ENCODE data around the gene MLC1. TPM values are rescaled to one million over a fixed set of nuclear protein-coding genes. Genes with fewer than 3 reads are reported as not detected.

The MLC1 gene
- total and polyA plus RNA-seq, 8 donors, result 0.39 to 3.0 (median 2.1) TPM

DNA sequence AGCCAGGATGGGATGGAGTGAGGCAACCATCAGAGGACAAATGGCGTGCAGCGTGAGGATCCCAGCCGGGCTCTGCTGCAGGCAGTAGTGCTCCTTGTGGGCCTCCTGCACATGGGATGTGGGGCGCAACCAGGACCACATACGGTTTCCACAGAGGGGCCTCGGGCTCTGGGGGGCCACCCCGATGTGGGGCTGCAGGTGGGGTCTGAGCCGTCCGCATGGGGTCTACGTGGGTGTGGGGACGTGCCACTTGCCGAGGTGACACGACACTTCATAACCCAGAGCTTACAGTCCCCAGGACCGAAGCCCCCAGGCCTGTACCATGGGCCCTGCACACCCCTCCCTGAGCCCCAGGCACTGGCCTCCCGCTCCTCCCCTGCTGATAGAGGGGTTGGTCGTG, 37.9 kb downstream of the MLC1 start:
- no peak for TF ChIP-seq CTCF (IDR thresholded peaks at IDR 0.05)
- intact Hi-C loops (cut with DNase I), result no loop called here
- no peaks in the 10 kb centered on the region for H3K4me1 ChIP-seq

DNA sequence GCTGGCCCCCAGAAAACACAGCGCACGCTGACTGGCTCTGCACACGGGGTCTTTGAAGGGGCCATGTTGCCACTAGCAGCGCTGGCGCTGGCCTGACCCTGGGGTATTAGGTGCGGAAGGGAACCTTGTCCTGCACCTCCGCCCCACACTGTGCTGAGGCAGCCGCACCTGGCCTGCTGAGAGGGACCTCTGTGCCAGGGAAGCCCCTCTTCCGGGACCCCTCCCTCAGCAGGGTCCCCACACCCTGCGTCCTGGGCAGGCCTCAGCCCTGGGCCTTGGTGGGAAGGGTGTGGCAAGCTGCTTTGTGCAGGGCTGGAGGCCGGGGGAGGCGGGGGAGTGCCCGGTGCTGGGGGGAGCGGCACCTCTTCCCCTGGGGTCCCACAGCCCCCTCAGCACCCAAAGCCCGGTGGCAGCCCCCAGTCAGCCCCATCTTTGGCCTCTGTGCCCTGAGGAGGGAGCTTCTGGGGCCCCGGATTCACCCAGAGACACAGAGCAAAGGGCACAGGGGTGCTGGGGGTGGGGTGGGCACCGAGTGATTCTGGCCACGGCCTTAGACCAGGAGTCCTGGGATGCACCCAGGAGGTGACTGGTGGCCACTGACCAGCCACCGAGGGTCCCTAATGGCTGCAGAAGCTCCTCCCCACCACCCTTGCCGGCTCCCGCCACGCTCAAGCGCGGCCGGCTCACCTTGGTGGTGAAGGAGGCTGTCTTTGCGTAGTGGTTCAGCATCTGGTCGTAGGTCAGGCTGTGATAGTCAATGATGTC, 38.6 kb downstream of the MLC1 start:
- H3K4me1 ChIP-seq, result no peaks in the 10 kb centered on the region
- ATAC-seq, result no peak
- H3K36me3 ChIP-seq, result no peaks in the 10 kb centered on the region
- DNase-seq, result peak in 1 of 4 donors; percentile 76
- H3K27ac ChIP-seq, result no peak overlapping the region
- peaks cover 0 to 59% of the 10 kb centered on the region in 2 donors for H3K27me3 ChIP-seq
- TF ChIP-seq CTCF (IDR thresholded peaks at IDR 0.05), result no peak
- intact Hi-C loops (cut with DNase I), result no loop called here
- H3K9me3 ChIP-seq, result no peaks in the 10 kb centered on the region
- H3K4me3 ChIP-seq, result no peak overlapping the region

More for the DNA sequence above, 37.9 kb downstream of the MLC1 start:
- no peak overlapping the region for H3K4me3 ChIP-seq
- peak in 1 of 4 donors; percentile 47 for DNase-seq
- H3K27ac ChIP-seq, result no peak overlapping the region
- no peak for ATAC-seq
- H3K27me3 ChIP-seq, result peaks cover 0 to 53% of the 10 kb centered on the region in 2 donors
- H3K36me3 ChIP-seq, result no peaks in the 10 kb centered on the region
- H3K9me3 ChIP-seq, result no peaks in the 10 kb centered on the region

GRCh38 chr22:50046019-50046415, 39.2 kb downstream of the MLC1 start:
- no peaks in the 10 kb centered on the region for H3K36me3 ChIP-seq
- no peaks in the 10 kb centered on the region for H3K9me3 ChIP-seq
- H3K4me1 ChIP-seq, result no peaks in the 10 kb centered on the region
- intact Hi-C loops (cut with DNase I), result no loop called here
- TF ChIP-seq CTCF (IDR thresholded peaks at IDR 0.05), result no peak
- ATAC-seq, result no peak
- no peak overlapping the region for H3K4me3 ChIP-seq
- H3K27ac ChIP-seq, result no peak overlapping the region
- peak in 1 of 4 donors; percentile 53 for DNase-seq
- H3K27me3 ChIP-seq, result peaks cover 0 to 61% of the 10 kb centered on the region in 2 donors

DNA sequence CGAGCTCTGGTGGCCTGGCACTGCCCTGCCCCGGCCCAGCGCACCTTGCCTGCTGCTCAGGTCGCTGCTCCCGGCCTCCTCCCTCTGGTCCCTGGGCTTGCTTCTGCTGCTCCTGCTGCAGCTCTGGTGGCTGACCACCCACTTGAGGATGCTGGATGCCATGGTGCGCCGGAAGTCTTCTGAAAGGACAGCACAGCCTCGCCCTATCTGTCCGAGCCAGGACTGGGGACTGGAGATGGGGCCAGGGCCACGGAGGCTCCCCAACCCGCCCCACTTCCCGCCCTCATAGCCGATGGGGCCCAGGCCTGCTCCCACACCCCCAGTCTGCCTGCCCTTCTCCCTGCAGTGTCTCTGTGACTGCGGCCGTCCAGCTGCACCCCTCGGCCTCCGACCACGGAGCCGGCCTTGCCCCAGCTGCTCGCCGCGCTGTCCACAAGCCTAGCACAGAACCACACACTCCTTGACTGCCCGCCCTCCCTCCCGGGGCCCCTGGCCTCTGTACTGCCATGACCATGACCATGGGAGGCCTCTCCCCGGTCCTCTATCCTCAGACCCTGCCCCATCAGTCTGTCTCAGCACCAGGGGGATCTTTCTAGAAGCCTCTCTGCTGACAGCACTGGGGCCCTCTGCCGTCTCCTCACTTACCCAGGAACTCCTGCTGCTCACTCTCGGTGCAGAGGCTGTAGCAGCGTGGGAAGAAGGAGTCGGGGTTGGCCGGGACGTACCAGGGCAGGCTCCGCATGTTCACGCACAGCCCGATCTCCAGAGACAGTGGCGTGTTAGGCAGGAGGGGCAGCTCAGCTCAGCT, 39.8 kb downstream of the MLC1 start:
- H3K27ac ChIP-seq, result no peak overlapping the region
- no peak for ATAC-seq

More for the DNA sequence above, 39.8 kb downstream of the MLC1 start:
- TF ChIP-seq CTCF (IDR thresholded peaks at IDR 0.05), result no peak
- Histone ChIP-seq H3K4me1 (no peaks in the 10 kb centered on the region), H3K9me3 (no peaks in the 10 kb centered on the region), H3K4me3 (no peak overlapping the region), H3K36me3 (no peaks in the 10 kb centered on the region), H3K27me3 (peaks cover 0 to 61% of the 10 kb centered on the region in 2 donors)
- DNase-seq, result peak in 1 of 4 donors; percentile 69
- intact Hi-C loops (cut with DNase I), result no loop called here

Data from left lung (tissue), 10 donors.